B cell (primary cell): ENCODE measurements around the gene HPRT1. TPM values are rescaled to one million over a fixed set of nuclear protein-coding genes. Genes with fewer than 3 reads are reported as not detected.

ENCODE experiments used
- ATAC-seq: fragments of 200-7000 bp; cut with Tn5 transposase; one replicate; pipeline ENCODE4 v1.10.0; 2021; ENCODE audit warnings: low read depth, mild to moderate bottlenecking, moderate number of reproducible peaks, moderate library complexity
- CTCF ChIA-PET: fragments of 350-600 bp; sonication (Branson Sonifier 250); formaldehyde crosslinking; loops from one replicate; lab custom pipeline; 2021; ENCODE audit warnings: antibody characterized with exemption, inconsistent platforms; lab: Charles Lee
- POLR2A ChIA-PET: fragments of 350-600 bp; sonication (Branson Sonifier 250); formaldehyde crosslinking; loops from one replicate; lab custom pipeline; 2021; ENCODE audit warnings: antibody characterized with exemption; lab: Charles Lee
- DNase-seq: peaks from one replicate; pipeline ENCODE4 v3.0.0; 2013
- H2AFZ ChIP-seq: 2 replicates; pipeline ENCODE4 v1.6.1; 2012; ENCODE audit warnings: mild to moderate bottlenecking, low read depth, low read length; ENCODE audit not compliant: insufficient read depth, poor library complexity, severe bottlenecking
- H3K27ac ChIP-seq, 2 donors: 1 replicate in 1 of 2; 2 replicates in 1 of 2; pipeline ENCODE4 v1.5.1; 2012 to 2013; ENCODE audit warnings: low read length in 2 of 2, mild to moderate bottlenecking in 2 of 2, moderate library complexity in 1 of 2
- H3K27me3 ChIP-seq, 4 experiments: fragments of 200-600 bp in 1 of 4; sonication (generic) in 1 of 4; replicated peaks in 1 of 4; 1 replicate in 2 of 4; 2 replicates in 2 of 4; pipeline versions ENCODE4 v1.6.1 to v1.7.0; 2013 to 2016; ENCODE audit warnings: low read length in 3 of 4, mild to moderate bottlenecking in 2 of 4, mixed read lengths in 1 of 4, moderate library complexity in 1 of 4; ENCODE audit not compliant: insufficient read depth in 4 of 4, control insufficient read depth in 3 of 4; ENCODE audit errors: control extremely low read depth in 1 of 4
- H3K36me3 ChIP-seq, 2 experiments: replicated peaks in 1 of 2; 1 replicate in 1 of 2; 2 replicates in 1 of 2; pipeline versions ENCODE4 v1.6.1 to v1.7.1; 2013; ENCODE audit warnings: low read length in 1 of 2; ENCODE audit not compliant: insufficient read depth in 2 of 2, control insufficient read depth in 1 of 2; ENCODE audit errors: control extremely low read depth in 1 of 2, extremely low read depth in 1 of 2
- H3K4me1 ChIP-seq, 2 donors: fragments of 200-600 bp in 1 of 2; sonication (generic) in 1 of 2; 1 replicate in 1 of 2; 2 replicates in 1 of 2; pipeline versions ENCODE4 v1.5.1 to v1.6.1; 2013 to 2017; ENCODE audit warnings: low read length in 2 of 2; ENCODE audit not compliant: control insufficient read depth in 2 of 2, insufficient read depth in 2 of 2
- H3K4me2 ChIP-seq: replicated peaks from 2 replicates; pipeline ENCODE3; 2012; ENCODE audit warnings: mild to moderate bottlenecking, low read depth, low read length; ENCODE audit not compliant: poor library complexity, severe bottlenecking
- H3K4me3 ChIP-seq, 5 experiments: fragments of 200-600 bp in 1 of 5; sonication (generic) in 1 of 5; 1 replicate in 3 of 5; 2 replicates in 2 of 5; pipeline versions ENCODE4 v1.5.1 to v1.7.0; 2011 to 2016; ENCODE audit warnings: low read length in 4 of 5, mild to moderate bottlenecking in 4 of 5, low read depth in 2 of 5, control low read depth in 1 of 5, moderate library complexity in 1 of 5; ENCODE audit not compliant: insufficient read depth in 1 of 5; ENCODE audit errors: control extremely low read depth in 1 of 5, extremely low read depth in 1 of 5
- H3K79me2 ChIP-seq: fragments of 200-600 bp; sonication (generic); one replicate; pipeline ENCODE4 v1.6.0; 2016; ENCODE audit warnings: low read length; ENCODE audit not compliant: control insufficient read depth, insufficient read depth
- H3K9ac ChIP-seq: fragments of 200-600 bp; sonication (generic); 2 replicates; pipeline ENCODE4 v1.6.1; 2017; ENCODE audit warnings: mild to moderate bottlenecking, low read length, moderate library complexity
- H3K9me3 ChIP-seq, 3 donors: one replicate each; pipeline versions ENCODE4 v1.6.1 to v1.7.1; 2013; ENCODE audit warnings: low read length in 2 of 3; ENCODE audit not compliant: control insufficient read depth in 2 of 3, insufficient read depth in 1 of 3; ENCODE audit errors: control extremely low read depth in 1 of 3
- H4K20me1 ChIP-seq: 2 replicates; pipeline ENCODE4 v1.6.0; 2012; ENCODE audit warnings: mild to moderate bottlenecking, low read length; ENCODE audit not compliant: insufficient read depth, control insufficient read depth, poor library complexity, severe bottlenecking
- H3K27ac Mint-ChIP-seq: one replicate; pipeline ENCODE4 v1.8.0; 2021; ENCODE audit warnings: mixed read lengths
- H3K27me3 Mint-ChIP-seq: one replicate; pipeline ENCODE4 v1.8.0; 2021; ENCODE audit warnings: mixed read lengths
- H3K4me1 Mint-ChIP-seq: one replicate; pipeline ENCODE4 v1.8.0; 2021; ENCODE audit warnings: mixed read lengths
- H3K4me3 Mint-ChIP-seq: one replicate; pipeline ENCODE4 v1.8.0; 2021; ENCODE audit warnings: mixed read lengths
- H3K9me3 Mint-ChIP-seq: one replicate; pipeline ENCODE4 v1.8.0; 2022; ENCODE audit warnings: mixed read lengths; ENCODE audit not compliant: insufficient read depth
- EZH2 ChIP-seq: IDR thresholded peaks from 2 replicates; pipeline ENCODE4 v1.6.1; 2012; ENCODE audit warnings: borderline replicate concordance, low read depth, mild to moderate bottlenecking, moderate library complexity, low read length; ENCODE audit not compliant: insufficient read depth, poor library complexity, severe bottlenecking
- WGBS: methylation state at CpG from one replicate; pipeline ENCODE4 v1.1.5; 2013; ENCODE audit warnings: missing lambda C conversion rate; ENCODE audit not compliant: insufficient coverage; 5-methylcytosine and 5-hydroxymethylcytosine counted together
- intact Hi-C: fragments of 100-400 bp; cut with micrococcal nuclease; formaldehyde crosslinking; loops from one replicate; pipeline ENCODE4 v1.10.0; 2022
- polyA plus RNA-seq: library from polyadenylated mRNA; depleted of rRNA; stranded (reverse); fragments of >200 nt; gene quantifications from 2 replicates; pipeline ENCODE4 v1.2.3, GENCODE V29; 2012
- total RNA-seq, 2 donors: library from RNA; stranded (reverse); fragments of 120-200 nt in 1 of 2; gene quantifications; 1 replicate in 1 of 2; 2 replicates in 1 of 2; pipeline versions ENCODE4 v1.2.3 to v1.2.4, GENCODE V29; 2013 to 2022
- TF ChIP-seq, protein P1 (sequence below): fragments of 200-600 bp; IDR thresholded peaks from one replicate; pipeline ENCODE4 v1.8.0; 2022; ENCODE audit warnings: antibody characterized with exemption, mild to moderate bottlenecking

Gene HPRT1
- total and polyA plus RNA-seq, 2 donors (not counting 1 experiment from before 2014, with no cell fraction given), result 6.6 to 19.5 TPM

DNA sequence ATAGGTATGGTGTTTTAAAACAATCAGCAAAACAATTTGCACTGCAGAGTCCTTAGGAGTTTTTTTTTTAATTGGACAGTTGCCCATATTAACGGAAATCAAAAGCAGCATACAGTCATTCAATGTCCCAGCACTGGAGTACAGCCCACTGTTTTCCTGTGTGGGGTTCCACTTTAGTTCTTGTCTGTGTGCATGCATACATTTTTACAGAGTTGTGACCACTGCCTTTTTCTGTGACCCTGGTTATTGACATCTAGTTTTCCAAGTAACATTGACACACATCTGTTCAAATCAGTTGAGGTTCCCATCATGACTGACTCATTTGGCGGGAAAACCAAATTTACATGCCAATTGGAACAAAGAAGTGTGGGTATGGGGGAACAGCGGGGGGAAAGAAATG is 83.3 kb downstream of the HPRT1 start:
- ATAC-seq, result no peak
- peaks cover 21% of the 10 kb centered on the region for H3K27me3 Mint-ChIP-seq

DNA sequence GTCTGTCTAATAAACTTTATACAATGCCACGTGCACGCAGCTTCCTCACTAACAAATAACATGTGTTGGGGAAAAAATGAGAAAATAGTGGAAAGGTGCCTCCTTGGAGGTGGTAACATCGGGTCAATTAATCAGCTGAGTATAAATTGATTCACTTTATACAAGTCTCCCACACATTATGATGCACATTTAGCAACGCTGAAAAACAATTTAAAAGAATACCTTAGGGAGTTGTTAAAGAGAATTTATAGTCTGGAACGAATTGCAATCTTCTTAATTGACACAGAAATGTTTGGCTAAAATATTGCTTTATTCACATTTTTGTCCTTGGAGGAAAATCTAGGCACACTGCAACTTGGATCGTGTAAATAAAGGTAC is 84.2 kb downstream of the HPRT1 start:
- H3K4me2 ChIP-seq, result no peak overlapping the region
- CTCF ChIA-PET, result no interaction called here

More for the DNA sequence above, 83.3 kb downstream of the HPRT1 start:
- CTCF ChIA-PET, result no interaction called here
- no CpG with 5 or more reads among the region's 3 CpGs for WGBS
- Histone ChIP-seq H3K79me2 (no peaks in the 10 kb centered on the region), H3K9ac (no peak overlapping the region), H3K9me3 (peaks cover 0 to 14% (median 0%) of the 10 kb centered on the region in 3 donors), H4K20me1 (no peaks in the 10 kb centered on the region), H3K27ac (no peak overlapping the region), H3K4me2 (no peak overlapping the region), H3K4me1 (peaks cover 9 to 10% of the 10 kb centered on the region in 2 donors), H3K4me3 (no peak overlapping the region), H3K27me3 (peaks cover 0 to 34% (median 24%) of the 10 kb centered on the region in 4 experiments), H3K36me3 (no peaks in the 10 kb centered on the region), H2AFZ (no peak overlapping the region)
- DNase-seq, result no peak
- Mint-ChIP-seq H3K4me1 (peaks cover 5% of the 10 kb centered on the region), H3K27ac (no peak overlapping the region), H3K4me3 (no peak overlapping the region), H3K9me3 (no peaks in the 10 kb centered on the region)
- intact Hi-C loops, result no loop called here
- POLR2A ChIA-PET, result no interaction called here
- TF ChIP-seq, protein P1, sequence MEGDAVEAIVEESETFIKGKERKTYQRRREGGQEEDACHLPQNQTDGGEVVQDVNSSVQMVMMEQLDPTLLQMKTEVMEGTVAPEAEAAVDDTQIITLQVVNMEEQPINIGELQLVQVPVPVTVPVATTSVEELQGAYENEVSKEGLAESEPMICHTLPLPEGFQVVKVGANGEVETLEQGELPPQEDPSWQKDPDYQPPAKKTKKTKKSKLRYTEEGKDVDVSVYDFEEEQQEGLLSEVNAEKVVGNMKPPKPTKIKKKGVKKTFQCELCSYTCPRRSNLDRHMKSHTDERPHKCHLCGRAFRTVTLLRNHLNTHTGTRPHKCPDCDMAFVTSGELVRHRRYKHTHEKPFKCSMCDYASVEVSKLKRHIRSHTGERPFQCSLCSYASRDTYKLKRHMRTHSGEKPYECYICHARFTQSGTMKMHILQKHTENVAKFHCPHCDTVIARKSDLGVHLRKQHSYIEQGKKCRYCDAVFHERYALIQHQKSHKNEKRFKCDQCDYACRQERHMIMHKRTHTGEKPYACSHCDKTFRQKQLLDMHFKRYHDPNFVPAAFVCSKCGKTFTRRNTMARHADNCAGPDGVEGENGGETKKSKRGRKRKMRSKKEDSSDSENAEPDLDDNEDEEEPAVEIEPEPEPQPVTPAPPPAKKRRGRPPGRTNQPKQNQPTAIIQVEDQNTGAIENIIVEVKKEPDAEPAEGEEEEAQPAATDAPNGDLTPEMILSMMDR, result no peak
- no peak for TF ChIP-seq EZH2

More for the DNA sequence above, 84.2 kb downstream of the HPRT1 start:
- POLR2A ChIA-PET, result no interaction called here
- intact Hi-C loops, result no loop called here
- H2AFZ ChIP-seq, result no peak overlapping the region
- no peak overlapping the region for H3K27ac Mint-ChIP-seq
- peak overlapping the region; percentile 7 for H3K4me3 Mint-ChIP-seq
- no peaks in the 10 kb centered on the region for H3K79me2 ChIP-seq
- H3K9me3 ChIP-seq, result peaks cover 0 to 14% (median 0%) of the 10 kb centered on the region in 3 donors
- H3K36me3 ChIP-seq, result no peaks in the 10 kb centered on the region
- no peaks in the 10 kb centered on the region for H4K20me1 ChIP-seq
- ATAC-seq, result no peak
- peaks cover 18% of the 10 kb centered on the region in 2 donors for H3K4me1 ChIP-seq
- peaks cover 0 to 42% (median 28%) of the 10 kb centered on the region in 4 experiments for H3K27me3 ChIP-seq
- H3K27me3 Mint-ChIP-seq, result peaks cover 30% of the 10 kb centered on the region
- no peak overlapping the region for H3K4me3 ChIP-seq
- H3K27ac ChIP-seq, result no peak overlapping the region
- H3K4me1 Mint-ChIP-seq, result peaks cover 13% of the 10 kb centered on the region
- no CpG with 5 or more reads among the region's 6 CpGs for WGBS
- no peak overlapping the region for H3K9ac ChIP-seq
- no peak for DNase-seq
- no peaks in the 10 kb centered on the region for H3K9me3 Mint-ChIP-seq
- no peak for TF ChIP-seq EZH2
- TF ChIP-seq, protein P1, result no peak
